Measurements from ENCODE around the gene DEGS1.

The DEGS1 gene

GRCh38 chr1:224219612-224220059 lies 36.6 kb downstream of the DEGS1 start:
- no peaks in the 10 kb centered on the region for H3K9me3 ChIP-seq (ENCODE audit: insufficient read depth, low read depth, low read length)
- no peak overlapping the region for H3K4me3 ChIP-seq (ENCODE audit: low read depth, low read length)
- H3K14ac ChIP-seq (ENCODE audit: low read length) = no peak overlapping the region
- peak overlapping the region; percentile 2 for H4K91ac ChIP-seq (ENCODE audit: low read depth, low read length)
- no peak overlapping the region for H2AFZ ChIP-seq (ENCODE audit: insufficient read depth, low read length, poor library complexity)
- no peaks in the 10 kb centered on the region for H3K36me3 ChIP-seq (ENCODE audit: control insufficient read depth in 1 of 2, insufficient read depth in 2 of 2, low read length in 2 of 2)
- no peaks in the 10 kb centered on the region for H3K27me3 ChIP-seq (ENCODE audit: insufficient read depth, low read length)
- H3K79me2 ChIP-seq (ENCODE audit: control insufficient read depth, insufficient read depth, low read length, poor library complexity) = peaks cover 2% of the 10 kb centered on the region
- peaks cover 7% of the 10 kb centered on the region for H3K79me1 ChIP-seq (ENCODE audit: low read length)
- no peak overlapping the region for H3K4me2 ChIP-seq (ENCODE audit: low read length)
- H3K4me1 ChIP-seq (ENCODE audit: control insufficient read depth in 1 of 2, insufficient read depth in 2 of 2, low read length in 2 of 2) = peaks cover 9 to 11% of the 10 kb centered on the region in 2 experiments
- no peak overlapping the region for H2AK5ac ChIP-seq (ENCODE audit: low read length)
- H2BK12ac ChIP-seq (ENCODE audit: low read length) = peak overlapping the region; percentile 58
- DNase-seq = no peak
- no peak overlapping the region for H3K9ac ChIP-seq (ENCODE audit: low read length)
- peak overlapping the region; percentile 33 for H3K27ac ChIP-seq (ENCODE audit: low read depth, low read length)
- H3K4ac ChIP-seq (ENCODE audit: low read depth, low read length) = no peak overlapping the region
- peak overlapping the region; percentile 47 for H4K8ac ChIP-seq (ENCODE audit: low read depth, low read length)
- no peak overlapping the region for H2BK120ac ChIP-seq (ENCODE audit: insufficient read depth, low read length, poor library complexity)
- no peak overlapping the region for H4K12ac ChIP-seq (ENCODE audit: low read depth, low read length)
- peak overlapping the region; percentile 27 for H2BK5ac ChIP-seq (ENCODE audit: low read depth, low read length, poor library complexity)
- H3K23ac ChIP-seq (ENCODE audit: low read length) = no peak overlapping the region
- H3K18ac ChIP-seq (ENCODE audit: low read length) = no peak overlapping the region
- WGBS (ENCODE audit: extremely low coverage, insufficient coverage, insufficient read length) = no CpG with 5 or more reads among the region's 7 CpGs

- Histone ChIP-seq H3K4ac (ENCODE audit: low read depth, low read length) (no peak overlapping the region), H4K8ac (ENCODE audit: low read depth, low read length) (no peak overlapping the region), H3K27me3 (ENCODE audit: insufficient read depth, low read length) (no peaks in the 10 kb centered on the region), H2BK5ac (ENCODE audit: low read depth, low read length, poor library complexity) (no peak overlapping the region), H3K4me1 (ENCODE audit: control insufficient read depth in 1 of 2, insufficient read depth in 2 of 2, low read length in 2 of 2) (peaks cover 9% of the 10 kb centered on the region in 2 experiments), H3K9me3 (ENCODE audit: insufficient read depth, low read depth, low read length) (no peaks in the 10 kb centered on the region), H3K4me3 (ENCODE audit: low read depth, low read length) (no peak overlapping the region), H3K23ac (ENCODE audit: low read length) (peak overlapping the region; percentile 55), H2AFZ (ENCODE audit: insufficient read depth, low read length, poor library complexity) (no peak overlapping the region), H3K79me2 (ENCODE audit: control insufficient read depth, insufficient read depth, low read length, poor library complexity) (peaks cover 2% of the 10 kb centered on the region), H4K91ac (ENCODE audit: low read depth, low read length) (no peak overlapping the region), H3K36me3 (ENCODE audit: control insufficient read depth in 1 of 2, insufficient read depth in 2 of 2, low read length in 2 of 2) (peaks cover 12 to 14% of the 10 kb centered on the region in 2 experiments), H3K9ac (ENCODE audit: low read length) (no peak overlapping the region), H3K18ac (ENCODE audit: low read length) (no peak overlapping the region), H4K12ac (ENCODE audit: low read depth, low read length) (no peak overlapping the region), H2AK5ac (ENCODE audit: low read length) (no peak overlapping the region), H2BK120ac (ENCODE audit: insufficient read depth, low read length, poor library complexity) (peak overlapping the region; percentile 5), H2BK12ac (ENCODE audit: low read length) (peak overlapping the region; percentile 61), H3K27ac (ENCODE audit: low read depth, low read length) (no peak overlapping the region), H3K14ac (ENCODE audit: low read length) (no peak overlapping the region), H3K4me2 (ENCODE audit: low read length) (no peak overlapping the region), H3K79me1 (ENCODE audit: low read length) (peaks cover 2% of the 10 kb centered on the region)
- DNase-seq = no peak
- WGBS (ENCODE audit: extremely low coverage, insufficient coverage, insufficient read length) = no CpG with 5 or more reads among the region's 12 CpGs
Measured at GRCh38 chr1:224223819-224224714, 41.0 kb downstream of the DEGS1 start.

- no peak overlapping the region for H2BK120ac ChIP-seq (ENCODE audit: insufficient read depth, low read length, poor library complexity)
- H2BK5ac ChIP-seq (ENCODE audit: low read depth, low read length, poor library complexity) = no peak overlapping the region
- no peaks in the 10 kb centered on the region for H3K79me1 ChIP-seq (ENCODE audit: low read length)
- H3K4ac ChIP-seq (ENCODE audit: low read depth, low read length) = no peak overlapping the region
- H3K18ac ChIP-seq (ENCODE audit: low read length) = no peak overlapping the region
- H2AFZ ChIP-seq (ENCODE audit: insufficient read depth, low read length, poor library complexity) = no peak overlapping the region
- no peak overlapping the region for H3K4me3 ChIP-seq (ENCODE audit: low read depth, low read length)
- no peak overlapping the region for H4K91ac ChIP-seq (ENCODE audit: low read depth, low read length)
- peaks cover 4 to 5% of the 10 kb centered on the region in 2 experiments for H3K4me1 ChIP-seq (ENCODE audit: control insufficient read depth in 1 of 2, insufficient read depth in 2 of 2, low read length in 2 of 2)
- H3K14ac ChIP-seq (ENCODE audit: low read length) = no peak overlapping the region
- H3K27ac ChIP-seq (ENCODE audit: low read depth, low read length) = no peak overlapping the region
- H2BK12ac ChIP-seq (ENCODE audit: low read length) = no peak overlapping the region
- H4K12ac ChIP-seq (ENCODE audit: low read depth, low read length) = no peak overlapping the region
- H3K23ac ChIP-seq (ENCODE audit: low read length) = no peak overlapping the region
- no CpG with 5 or more reads among the region's 6 CpGs for WGBS (ENCODE audit: extremely low coverage, insufficient coverage, insufficient read length)
- no peak overlapping the region for H3K4me2 ChIP-seq (ENCODE audit: low read length)
- no peaks in the 10 kb centered on the region for H3K79me2 ChIP-seq (ENCODE audit: control insufficient read depth, insufficient read depth, low read length, poor library complexity)
- H3K36me3 ChIP-seq (ENCODE audit: control insufficient read depth in 1 of 2, insufficient read depth in 2 of 2, low read length in 2 of 2) = peaks cover 13 to 17% of the 10 kb centered on the region in 2 experiments
- H4K8ac ChIP-seq (ENCODE audit: low read depth, low read length) = no peak overlapping the region
- no peak for DNase-seq
- H3K9ac ChIP-seq (ENCODE audit: low read length) = no peak overlapping the region
- no peak overlapping the region for H2AK5ac ChIP-seq (ENCODE audit: low read length)
- H3K9me3 ChIP-seq (ENCODE audit: insufficient read depth, low read depth, low read length) = no peaks in the 10 kb centered on the region
- H3K27me3 ChIP-seq (ENCODE audit: insufficient read depth, low read length) = no peaks in the 10 kb centered on the region
Measured at GRCh38 chr1:224226849-224227502, 43.9 kb downstream of the DEGS1 start.

GRCh38 chr1:224234017-224234416 lies 51.0 kb downstream of the DEGS1 start:
- H2AFZ ChIP-seq (ENCODE audit: insufficient read depth, low read length, poor library complexity) = no peak overlapping the region
- H3K36me3 ChIP-seq (ENCODE audit: control insufficient read depth in 1 of 2, insufficient read depth in 2 of 2, low read length in 2 of 2) = peaks cover 8 to 14% of the 10 kb centered on the region in 2 experiments
- no peak overlapping the region for H4K8ac ChIP-seq (ENCODE audit: low read depth, low read length)
- no peak overlapping the region for H2BK12ac ChIP-seq (ENCODE audit: low read length)
- no peak overlapping the region for H2AK5ac ChIP-seq (ENCODE audit: low read length)
- H3K9me3 ChIP-seq (ENCODE audit: insufficient read depth, low read depth, low read length) = no peaks in the 10 kb centered on the region
- no peak overlapping the region for H3K4ac ChIP-seq (ENCODE audit: low read depth, low read length)
- no peak for DNase-seq
- no peak overlapping the region for H4K12ac ChIP-seq (ENCODE audit: low read depth, low read length)
- H3K79me2 ChIP-seq (ENCODE audit: control insufficient read depth, insufficient read depth, low read length, poor library complexity) = no peaks in the 10 kb centered on the region
- no peak overlapping the region for H2BK5ac ChIP-seq (ENCODE audit: low read depth, low read length, poor library complexity)
- no peak overlapping the region for H3K9ac ChIP-seq (ENCODE audit: low read length)
- H3K14ac ChIP-seq (ENCODE audit: low read length) = no peak overlapping the region
- no peaks in the 10 kb centered on the region for H3K79me1 ChIP-seq (ENCODE audit: low read length)
- H3K23ac ChIP-seq (ENCODE audit: low read length) = no peak overlapping the region
- no peak overlapping the region for H4K91ac ChIP-seq (ENCODE audit: low read depth, low read length)
- H3K27ac ChIP-seq (ENCODE audit: low read depth, low read length) = no peak overlapping the region
- no peak overlapping the region for H3K4me2 ChIP-seq (ENCODE audit: low read length)
- no peaks in the 10 kb centered on the region for H3K4me1 ChIP-seq (ENCODE audit: control insufficient read depth in 1 of 2, insufficient read depth in 2 of 2, low read length in 2 of 2)
- H3K18ac ChIP-seq (ENCODE audit: low read length) = no peak overlapping the region
- no peak overlapping the region for H3K4me3 ChIP-seq (ENCODE audit: low read depth, low read length)
- no peaks in the 10 kb centered on the region for H3K27me3 ChIP-seq (ENCODE audit: insufficient read depth, low read length)
- no peak overlapping the region for H2BK120ac ChIP-seq (ENCODE audit: insufficient read depth, low read length, poor library complexity)

All from trophoblast cell (in vitro differentiated cells and primary cell).